RWPE1 (cell line): ENCODE data around the gene SRPRA.
"Not testable (repeated sequence)": the region's sequence is repeated elsewhere in the genome, so short reads cannot be mapped to it uniquely, and the experiment has no call there.

Source experiments
- CTCF ChIA-PET: fragments of 350-600 bp; sonication (Branson Sonifier 250); formaldehyde crosslinking; extraction: SDS; loops from one replicate; lab custom pipeline; 2021; lab: Yijun Ruan, JAX
- POLR2A ChIA-PET: fragments of 400-600 bp; formaldehyde crosslinking; extraction: SDS; loops from one replicate; lab custom pipeline; 2020; ENCODE audit warnings: antibody characterized with exemption; ENCODE audit not compliant: low non-redundant PET; lab: Yijun Ruan, JAX
- DNase-seq: peaks from one replicate; pipeline ENCODE4 v3.0.0; 2012; ENCODE audit warnings: low spot score
- H3K27ac ChIP-seq: fragments of 450-650 bp; 2 replicates; pipeline ENCODE4 v1.5.1; 2017
- CTCF ChIP-seq: fragments of 450-650 bp; conservative IDR thresholded peaks from 2 replicates; pipeline ENCODE4 v1.5.1; 2017; ENCODE audit warnings: low read depth, mild to moderate bottlenecking

SRPRA gene

GRCh38 chr11:126265811-126266210 is 2.9 kb downstream of the SRPRA start:
- CTCF ChIA-PET = interaction anchor here (0.6 kb wide), 1 partner anchor 17 kb away, joined by 4 read pairs; no protein-coding TSS in a partner anchor

DNA sequence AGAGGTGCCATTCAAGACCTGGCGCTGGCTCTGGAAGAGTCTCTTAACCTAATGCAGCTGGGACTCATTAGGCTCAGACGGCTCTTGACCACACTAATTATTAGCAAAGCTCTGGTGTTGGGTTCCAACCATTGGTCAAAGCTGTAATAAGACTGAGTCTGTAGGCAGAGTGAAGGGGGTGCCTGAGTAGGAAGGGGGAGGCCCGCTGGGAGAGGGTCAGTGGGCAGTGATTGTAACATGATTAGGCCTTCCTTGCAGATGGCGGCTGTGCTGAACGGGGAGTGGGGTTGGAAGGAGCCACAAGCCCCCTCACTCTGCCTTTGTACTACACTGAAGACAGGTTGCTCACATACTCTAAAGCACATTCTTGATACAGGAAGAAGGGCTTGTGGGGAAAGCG is 5.2 kb downstream of the SRPRA start:
- CTCF ChIA-PET = no interaction called here

More at GRCh38 chr11:126265811-126266210, 2.9 kb downstream of the SRPRA start:
- no peak for DNase-seq
- no peak for TF ChIP-seq CTCF
- H3K27ac ChIP-seq = no peak overlapping the region
- POLR2A ChIA-PET = no interaction called here

DNA sequence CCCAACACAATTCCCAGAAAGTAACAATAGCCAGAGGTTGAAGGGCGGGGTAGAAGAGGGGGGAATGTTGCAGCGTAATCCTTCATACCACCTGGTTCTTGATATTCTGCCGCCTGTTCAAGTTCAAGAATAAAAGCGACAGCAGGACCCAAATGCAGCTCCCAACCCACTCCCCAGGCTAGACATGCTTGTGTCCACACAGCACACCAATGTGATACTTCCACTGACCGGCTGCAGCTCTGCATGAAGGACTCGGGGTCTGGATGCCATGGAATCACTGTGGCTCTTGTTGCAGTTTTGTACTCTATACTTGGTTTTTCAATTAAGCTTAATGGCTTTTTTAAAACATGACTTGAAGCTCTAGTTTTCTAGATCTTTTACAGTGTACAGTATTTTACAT is 6.5 kb downstream of the SRPRA start:
- ChIA-PET CTCF (no interaction called here), POLR2A (no interaction called here)
- TF ChIP-seq CTCF = no peak
- no peak overlapping the region for H3K27ac ChIP-seq
- DNase-seq = no peak

More for the DNA sequence above, 5.2 kb downstream of the SRPRA start:
- TF ChIP-seq CTCF = no peak
- POLR2A ChIA-PET = no interaction called here
- H3K27ac ChIP-seq = no peak overlapping the region
- no peak for DNase-seq

DNA sequence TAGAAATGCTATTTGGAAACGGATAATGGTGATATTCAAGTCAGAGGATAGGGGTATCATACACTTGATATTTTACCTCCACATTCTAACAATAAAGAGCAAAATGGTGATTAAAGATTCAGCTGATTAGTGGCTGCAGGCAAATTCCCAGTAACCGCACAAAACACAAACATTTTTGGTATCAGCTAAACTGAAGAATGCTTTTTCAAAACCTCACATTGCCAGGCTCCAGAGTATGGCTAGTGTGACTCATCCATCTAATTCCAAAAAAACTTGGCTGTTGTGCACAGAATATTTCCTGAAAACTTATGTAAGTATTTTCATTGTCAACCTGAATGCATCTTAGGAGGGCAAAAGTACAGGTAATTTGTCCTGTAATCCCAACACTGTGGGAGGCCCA is 10.9 kb downstream of the SRPRA start:
- TF ChIP-seq CTCF = no peak
- DNase-seq = no peak
- ChIA-PET CTCF (interaction anchor here (0.6 kb wide), 1 partner anchor 586 kb away, joined by 3 read pairs; no protein-coding TSS in a partner anchor), POLR2A (no interaction called here)
- H3K27ac ChIP-seq = no peak overlapping the region

DNA sequence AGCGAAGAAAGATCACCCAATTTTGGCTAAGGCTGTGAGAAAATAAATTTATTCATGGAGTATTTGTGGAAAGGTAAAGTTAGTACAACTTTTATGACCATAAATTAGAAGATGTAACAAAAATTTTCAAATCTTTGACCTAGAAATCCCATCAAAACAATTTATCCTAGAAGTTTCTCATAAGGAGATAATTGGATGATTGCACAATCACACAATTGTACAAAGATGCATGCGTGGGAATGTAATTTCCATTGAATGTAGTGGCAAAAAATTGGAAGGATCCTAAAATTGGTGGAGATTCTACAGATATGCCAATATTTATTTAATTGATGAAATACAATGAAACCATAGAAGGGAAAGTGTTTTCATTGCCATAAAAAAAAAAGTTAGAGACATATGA is 11.6 kb downstream of the SRPRA start:
- ChIA-PET POLR2A (no interaction called here), CTCF (no interaction called here)
- no peak for TF ChIP-seq CTCF
- no peak for DNase-seq
- no peak overlapping the region for H3K27ac ChIP-seq

DNA sequence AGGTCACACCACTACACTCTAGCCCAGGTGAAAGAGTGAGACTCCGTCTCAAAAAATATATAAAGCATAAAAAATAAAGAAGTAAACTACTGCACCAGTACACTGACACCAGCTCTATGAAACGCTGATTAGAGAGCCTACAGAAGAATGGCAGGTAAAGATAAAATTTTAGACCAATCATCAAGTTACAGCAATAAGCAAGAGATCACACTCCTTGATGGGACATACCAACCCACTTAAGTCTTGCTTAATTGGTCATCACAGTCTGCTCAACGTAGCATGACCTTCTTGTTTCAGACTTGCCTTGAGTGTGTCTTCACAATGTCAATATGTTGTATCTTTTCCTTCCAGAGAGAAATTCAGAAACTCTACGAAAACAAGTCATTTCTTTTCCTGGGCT is 12.5 kb downstream of the SRPRA start:
- TF ChIP-seq CTCF = no peak
- ChIA-PET POLR2A (no interaction called here), CTCF (no interaction called here)
- no peak overlapping the region for H3K27ac ChIP-seq
- no peak for DNase-seq

DNA sequence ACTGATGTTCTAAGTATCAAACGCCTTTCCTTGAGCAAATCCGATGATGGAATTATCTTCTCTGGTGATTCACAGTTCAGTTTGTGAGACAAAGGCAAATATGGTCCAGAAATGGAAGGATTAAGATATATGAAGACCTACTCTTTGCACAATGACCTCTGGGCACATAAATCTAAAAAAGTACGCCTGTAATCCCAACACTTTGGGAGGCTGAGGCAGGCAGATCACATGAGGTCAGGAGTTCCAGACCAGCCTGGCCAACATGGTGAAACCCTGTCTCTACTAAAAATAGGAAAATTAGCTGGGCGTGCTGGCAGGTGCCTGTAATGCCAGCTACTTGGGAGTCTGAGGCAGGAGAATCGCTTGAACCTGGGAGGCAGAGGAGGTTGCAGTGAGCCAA is 13.2 kb downstream of the SRPRA start:
- DNase-seq, POLR2A ChIA-PET, H3K27ac ChIP-seq: not testable (repeated sequence)
- CTCF ChIA-PET = interaction anchor here (0.7 kb wide), 1 partner anchor 49 kb away, joined by 3 read pairs; no protein-coding TSS in a partner anchor
